ENCODE measurements around the gene MLST8.

DNA sequence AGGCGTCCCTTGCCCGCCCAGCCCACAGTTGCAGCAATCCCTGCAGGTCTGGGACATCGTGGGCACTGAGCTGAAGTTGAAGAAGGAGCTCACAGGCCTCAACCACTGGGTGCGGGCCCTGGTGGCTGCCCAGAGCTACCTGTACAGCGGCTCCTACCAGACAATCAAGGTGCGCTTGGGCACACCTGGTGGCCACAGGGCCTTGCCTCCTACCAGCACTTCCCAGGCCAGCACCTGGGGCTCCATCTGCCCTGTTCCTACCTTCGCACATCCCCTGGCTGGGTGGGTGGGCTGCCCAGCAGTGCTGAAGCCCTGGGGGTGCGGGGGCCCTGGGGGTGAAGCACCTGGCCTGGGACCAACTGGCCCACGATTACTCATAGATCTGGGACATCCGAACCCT lies 29.8 kb upstream of the MLST8 start:
- TF ChIP-seq, protein P1, sequence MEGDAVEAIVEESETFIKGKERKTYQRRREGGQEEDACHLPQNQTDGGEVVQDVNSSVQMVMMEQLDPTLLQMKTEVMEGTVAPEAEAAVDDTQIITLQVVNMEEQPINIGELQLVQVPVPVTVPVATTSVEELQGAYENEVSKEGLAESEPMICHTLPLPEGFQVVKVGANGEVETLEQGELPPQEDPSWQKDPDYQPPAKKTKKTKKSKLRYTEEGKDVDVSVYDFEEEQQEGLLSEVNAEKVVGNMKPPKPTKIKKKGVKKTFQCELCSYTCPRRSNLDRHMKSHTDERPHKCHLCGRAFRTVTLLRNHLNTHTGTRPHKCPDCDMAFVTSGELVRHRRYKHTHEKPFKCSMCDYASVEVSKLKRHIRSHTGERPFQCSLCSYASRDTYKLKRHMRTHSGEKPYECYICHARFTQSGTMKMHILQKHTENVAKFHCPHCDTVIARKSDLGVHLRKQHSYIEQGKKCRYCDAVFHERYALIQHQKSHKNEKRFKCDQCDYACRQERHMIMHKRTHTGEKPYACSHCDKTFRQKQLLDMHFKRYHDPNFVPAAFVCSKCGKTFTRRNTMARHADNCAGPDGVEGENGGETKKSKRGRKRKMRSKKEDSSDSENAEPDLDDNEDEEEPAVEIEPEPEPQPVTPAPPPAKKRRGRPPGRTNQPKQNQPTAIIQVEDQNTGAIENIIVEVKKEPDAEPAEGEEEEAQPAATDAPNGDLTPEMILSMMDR (IDR thresholded peaks at IDR 0.05; ENCODE audit: borderline replicate concordance, extremely low read depth, low read length, poor library complexity, severe bottlenecking), result no peak
- no peak for TF ChIP-seq EZH2 (IDR thresholded peaks at IDR 0.05; ENCODE audit: borderline replicate concordance, low read depth, low read length, severe bottlenecking)

Measured in DND-41 (cell line).